HepG2 (cell line): ENCODE results near the gene CD207. TPM values are rescaled to one million over a fixed set of nuclear protein-coding genes. Genes with fewer than 3 reads are reported as not detected.

Source experiments
- ATAC-seq: fragments of 200-7000 bp; cut with Tn5 transposase; 3 replicates; pipeline ENCODE4 v1.9.1; 2020; ENCODE audit warnings: mild to moderate bottlenecking, moderate library complexity
- BruUV-seq: library from RNA; stranded (reverse); fragments of 400-500 nt; replicated peaks from 2 replicates; lab custom pipeline; 2021; lab: Mats Ljungman, UMichigan
- CTCF ChIA-PET: fragments of 300-600 bp; formaldehyde crosslinking; extraction: SDS; loops from one replicate; lab custom pipeline; 2021; ENCODE audit warnings: low total read pairs, inconsistent platforms, low intra/inter-chr PET ratio; lab: Yijun Ruan, JAX
- POLR2A ChIA-PET: fragments of 350-600 bp; sonication (Branson Sonifier 250); formaldehyde crosslinking; loops from one replicate; lab custom pipeline; 2020; ENCODE audit warnings: antibody characterized with exemption, inconsistent platforms; lab: Yijun Ruan, JAX
- DNase-seq: peaks from one replicate; pipeline ENCODE4 v3.0.0-alpha.2; 2015; ENCODE audit warnings: low spot score
- FAIRE-seq: peaks from 3 replicates; lab custom pipeline; 2011; peaks lifted over from hg19 to GRCh38; lab: Jason Lieb, UNC
- H2AFZ ChIP-seq: one replicate; pipeline ENCODE4 v1.6.1; 2011; ENCODE audit warnings: low read length, inconsistent platforms
- H3K27ac ChIP-seq: fragments of 300-600 bp; 3 replicates; pipeline ENCODE4 v1.8.0; 2011; ENCODE audit warnings: mixed run types, mild to moderate bottlenecking, mixed read lengths, low read length, inconsistent platforms; ENCODE audit not compliant: insufficient read depth; ENCODE audit errors: extremely low read length
- H3K27me3 ChIP-seq, 2 experiments: fragments of 200-600 bp in 1 of 2; 2 replicates in 1 of 2; 3 replicates in 1 of 2; pipeline versions ENCODE4 v1.6.0 to v1.8.0; 2011; ENCODE audit warnings: low read length in 2 of 2, mild to moderate bottlenecking in 2 of 2, moderate library complexity in 2 of 2, inconsistent platforms in 1 of 2; ENCODE audit not compliant: insufficient read depth in 2 of 2, control insufficient read depth in 1 of 2
- H3K36me3 ChIP-seq, 2 experiments: fragments of 200-600 bp in 1 of 2; replicated peaks in 1 of 2; 2 replicates in 1 of 2; 3 replicates in 1 of 2; pipeline versions ENCODE4 v1.5.1 to v1.8.0; 2011; ENCODE audit warnings: low read length in 2 of 2, inconsistent platforms in 1 of 2; ENCODE audit not compliant: insufficient read depth in 2 of 2, control insufficient read depth in 1 of 2
- H3K4me1 ChIP-seq: 2 replicates; pipeline ENCODE4 v1.5.1; 2012; ENCODE audit warnings: low read length, inconsistent platforms; ENCODE audit not compliant: insufficient read depth
- H3K4me2 ChIP-seq: 2 replicates; pipeline ENCODE4 v1.6.0; 2011; ENCODE audit warnings: low read depth, low read length, inconsistent platforms
- H3K4me3 ChIP-seq, 3 experiments: fragments of 200-600 bp in 1 of 3; sonication (generic), shearing (Covaris generic) in 1 of 3; replicated peaks in 1 of 3; 2 replicates each; pipeline ENCODE4 v1.5.1; 2011 to 2016; ENCODE audit warnings: low read length in 3 of 3, inconsistent platforms in 2 of 3, low read depth in 2 of 3, mild to moderate bottlenecking in 2 of 3, control low read depth in 1 of 3, mixed read lengths in 1 of 3; ENCODE audit not compliant: insufficient read depth in 1 of 3
- H3K79me2 ChIP-seq: one replicate; pipeline ENCODE4 v1.6.1; 2011; ENCODE audit warnings: low read length, inconsistent platforms; ENCODE audit not compliant: insufficient read depth
- H3K9ac ChIP-seq: 2 replicates; pipeline ENCODE4 v1.6.0; 2011; ENCODE audit warnings: mild to moderate bottlenecking, low read depth, low read length, inconsistent platforms; ENCODE audit not compliant: insufficient read depth
- H3K9me3 ChIP-seq: 2 replicates; pipeline ENCODE4 v1.5.1; 2012; ENCODE audit warnings: mild to moderate bottlenecking, low read length
- H4K20me1 ChIP-seq: 2 replicates; pipeline ENCODE4 v1.6.0; 2011; ENCODE audit warnings: inconsistent platforms, mild to moderate bottlenecking, low read length, moderate library complexity; ENCODE audit not compliant: insufficient read depth
- JDP2 ChIP-seq: sonication (generic); formaldehyde crosslinking; IDR thresholded peaks from 2 replicates; pipeline ENCODE4 v1.8.1; 2022; ENCODE audit warnings: missing genetic modification reagents, borderline replicate concordance
- RERE ChIP-seq: IDR thresholded peaks from 2 replicates; pipeline ENCODE4 v1.6.1; 2016; ENCODE audit warnings: low read depth, missing genetic modification reagents, missing compliant biosample characterization
- SIX1 ChIP-seq: sonication (generic); formaldehyde crosslinking; IDR thresholded peaks from 2 replicates; pipeline ENCODE4 v1.4.0; 2020; ENCODE audit warnings: missing genetic modification reagents, borderline replicate concordance
- SOX13 ChIP-seq, 3 experiments: fragments of 450-650 bp in 1 of 3; sonication (generic) in 1 of 3; formaldehyde crosslinking in 1 of 3; IDR thresholded peaks in 2 of 3; conservative IDR thresholded peaks in 1 of 3; 2 replicates each; pipeline versions ENCODE4 v1.5.0 to v1.6.1; 2016 to 2020; ENCODE audit warnings: antibody characterized with exemption in 1 of 3, mild to moderate bottlenecking in 1 of 3, missing compliant biosample characterization in 1 of 3, missing genetic modification reagents in 1 of 3, moderate library complexity in 1 of 3
- SOX5 ChIP-seq: IDR thresholded peaks from 2 replicates; pipeline ENCODE4 v1.6.1; 2016; ENCODE audit warnings: borderline replicate concordance
- U2AF1 ChIP-seq: fragments of 200-400 bp; formaldehyde crosslinking; optimal IDR thresholded peaks from 2 replicates; pipeline ENCODE3; 2017; ENCODE audit warnings: mild to moderate bottlenecking, low read depth, low read length
- WGBS: methylation state at CpG from one replicate; pipeline ENCODE4 v1.1.6; 2017; ENCODE audit warnings: low lambda C conversion rate; 5-methylcytosine and 5-hydroxymethylcytosine counted together
- in situ Hi-C: cut with HindIII; loops from 2 replicates; pipeline ENCODE4 v1.10.0; 2017; ENCODE audit warnings: low pct_unique_long_range_greater_than_20kb; ENCODE audit not compliant: extremely low pct_ligation_motif_present
- intact Hi-C: fragments of 100-400 bp; cut with micrococcal nuclease; formaldehyde crosslinking; loops from one replicate; pipeline ENCODE4 v1.10.0; 2022; ENCODE audit not compliant: unreplicated experiment
- polyA plus RNA-seq, 8 experiments: library from polyadenylated mRNA; depleted of rRNA in 3 of 8; stranded (reverse) in 7 of 8; unstranded in 1 of 8; fragments of >200 nt; fragmentation: Illumina TruSeq in 4 of 8; extraction: Trizol in 4 of 8; gene quantifications; 2 replicates each; pipeline versions ENCODE4 v1.2.1 to v1.2.3, GENCODE V29; 2011 to 2016; ENCODE audit warnings: low read depth in 4 of 8, missing spikeins in 1 of 8, mixed read lengths in 1 of 8; ENCODE audit not compliant: insufficient read depth in 1 of 8
- total RNA-seq, 5 experiments: library from RNA; depleted of rRNA; stranded (reverse); fragments of >200 nt; fragmentation: Illumina TruSeq; extraction: Trizol; gene quantifications; 2 replicates each; pipeline ENCODE4 v1.2.3, GENCODE V29; 2016; ENCODE audit warnings: low read depth in 1 of 5
- TF ChIP-seq, protein P1 (sequence below): sonication (generic); formaldehyde crosslinking; IDR thresholded peaks from 2 replicates; pipeline ENCODE4 v1.4.0; 2020; ENCODE audit warnings: missing genetic modification reagents

The CD207 gene
- total and polyA plus RNA-seq, 2 of the 13 experiments (the other 11 are each of a cell fraction or from before 2014, with no cell fraction given) = 0.09 to 0.15 TPM

GRCh38 chr2:70832386-70832785 is 3.2 kb downstream of the CD207 start:
- in situ Hi-C loops (no loop called here), intact Hi-C loops (no loop called here)
- peaks cover 20% of the 10 kb centered on the region for H3K4me1 ChIP-seq
- no peak overlapping the region for H3K27ac ChIP-seq
- H3K36me3 ChIP-seq = no peaks in the 10 kb centered on the region
- FAIRE-seq (no peak), ATAC-seq (no peak), DNase-seq (no peak)
- H3K9ac ChIP-seq = no peak overlapping the region
- ChIA-PET CTCF (no interaction called here), POLR2A (no interaction called here)
- no peaks in the 10 kb centered on the region for H4K20me1 ChIP-seq
- H3K27me3 ChIP-seq = peaks cover 5 to 42% of the 10 kb centered on the region in 2 experiments
- no TSS peak for BruUV-seq
- WGBS = 69% methylated on average over 2 of the region's 2 CpGs
- TF ChIP-seq SOX5 (no peak), RERE (CRISPR knock-in tag) (no peak), SOX13 (IDR thresholded peaks at IDR 0.05) (no peak), SOX13 (CRISPR knock-in tag; conservative IDR thresholded peaks at IDR 0.05 in 1 of 2, IDR thresholded peaks at IDR 0.05 in 1 of 2) (no peak), JDP2 (CRISPR knock-in tag) (no peak), SIX1 (CRISPR knock-in tag) (no peak), U2AF1 (no peak)
- TF ChIP-seq, protein P1, sequence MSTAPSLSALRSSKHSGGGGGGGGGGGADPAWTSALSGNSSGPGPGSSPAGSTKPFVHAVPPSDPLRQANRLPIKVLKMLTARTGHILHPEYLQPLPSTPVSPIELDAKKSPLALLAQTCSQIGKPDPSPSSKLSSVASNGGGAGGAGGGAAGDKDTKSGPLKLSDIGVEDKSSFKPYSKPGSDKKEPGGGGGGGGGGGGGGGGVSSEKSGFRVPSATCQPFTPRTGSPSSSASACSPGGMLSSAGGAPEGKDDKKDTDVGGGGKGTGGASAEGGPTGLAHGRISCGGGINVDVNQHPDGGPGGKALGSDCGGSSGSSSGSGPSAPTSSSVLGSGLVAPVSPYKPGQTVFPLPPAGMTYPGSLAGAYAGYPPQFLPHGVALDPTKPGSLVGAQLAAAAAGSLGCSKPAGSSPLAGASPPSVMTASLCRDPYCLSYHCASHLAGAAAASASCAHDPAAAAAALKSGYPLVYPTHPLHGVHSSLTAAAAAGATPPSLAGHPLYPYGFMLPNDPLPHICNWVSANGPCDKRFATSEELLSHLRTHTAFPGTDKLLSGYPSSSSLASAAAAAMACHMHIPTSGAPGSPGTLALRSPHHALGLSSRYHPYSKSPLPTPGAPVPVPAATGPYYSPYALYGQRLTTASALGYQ (CRISPR knock-in tag) = no peak
- no peaks in the 10 kb centered on the region for H3K9me3 ChIP-seq
- H3K4me2 ChIP-seq = no peak overlapping the region
- no peaks in the 10 kb centered on the region for H3K79me2 ChIP-seq
- H2AFZ ChIP-seq = no peak overlapping the region
- no peak overlapping the region for H3K4me3 ChIP-seq
